BE2C (cell line): ENCODE data around the gene KAT2B.

Experiments used
- DNase-seq: peaks from one replicate; pipeline ENCODE4 v3.0.0-alpha.2; 2020
- H3K27me3 ChIP-seq: fragments of 250-450 bp; sonication (Bioruptor Pico); 2 replicates; pipeline ENCODE4 v1.5.1; 2020; ENCODE audit warnings: mild to moderate bottlenecking
- H3K36me3 ChIP-seq: fragments of 250-450 bp; sonication (Bioruptor Pico); 2 replicates; pipeline ENCODE4 v1.5.1; 2020; ENCODE audit warnings: mild to moderate bottlenecking
- H3K4me1 ChIP-seq: fragments of 250-450 bp; sonication (Bioruptor Pico); 2 replicates; pipeline ENCODE4 v1.5.1; 2020
- H3K4me3 ChIP-seq: 2 replicates; pipeline ENCODE4 v1.5.1; 2011; ENCODE audit warnings: low read depth, low read length
- H3K9me3 ChIP-seq: fragments of 250-450 bp; sonication (Bioruptor Pico); 2 replicates; pipeline ENCODE4 v1.5.1; 2020
- CTCF ChIP-seq: IDR thresholded peaks from 2 replicates; pipeline ENCODE4 v1.5.1; 2012; ENCODE audit warnings: mild to moderate bottlenecking, low read depth, low read length

The KAT2B gene

DNA sequence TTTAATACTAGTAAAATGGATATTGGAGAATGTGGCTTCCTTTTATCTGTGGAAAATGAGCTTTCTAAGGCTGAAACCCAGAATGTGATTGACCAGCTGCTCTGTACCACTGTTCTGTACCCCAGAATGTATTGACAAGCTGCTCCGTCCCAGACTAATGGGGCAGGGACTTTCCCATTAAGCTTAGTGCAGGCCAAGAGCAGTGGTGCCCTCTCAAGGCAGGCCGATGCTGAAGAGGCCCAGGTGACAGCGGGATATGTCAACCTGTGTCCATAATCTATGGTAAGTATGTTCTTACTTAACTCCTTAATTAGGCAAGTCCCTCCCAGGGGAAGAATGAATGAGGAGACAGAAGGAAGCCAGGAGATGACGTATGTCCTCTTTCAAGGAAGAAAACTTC lies 114.7 kb downstream of the KAT2B start:
- Histone ChIP-seq H3K36me3 (no peaks in the 10 kb centered on the region), H3K4me3 (no peak overlapping the region)
- TF ChIP-seq CTCF: no peak

DNA sequence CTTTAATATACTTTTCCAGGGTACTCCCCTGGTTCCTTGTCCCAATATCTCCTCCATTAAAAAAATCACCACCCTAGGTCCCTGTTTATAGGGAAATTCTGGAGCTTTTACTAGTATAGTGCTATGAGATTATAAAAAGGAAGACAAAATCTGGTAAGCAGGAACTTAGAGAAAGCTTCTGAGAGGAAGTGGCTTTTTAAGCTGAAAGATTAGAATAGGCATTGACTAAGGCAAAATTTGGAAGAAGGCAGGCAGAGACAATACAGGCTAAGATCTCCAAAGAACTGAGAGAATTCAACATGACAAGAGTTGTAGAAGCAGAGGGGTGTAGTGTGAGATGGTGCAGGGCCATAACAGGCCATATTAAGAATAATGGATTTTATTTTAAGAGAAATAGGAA lies 120.0 kb downstream of the KAT2B start:
- Histone ChIP-seq H3K36me3 (no peaks in the 10 kb centered on the region), H3K4me1 (no peaks in the 10 kb centered on the region), H3K27me3 (no peaks in the 10 kb centered on the region), H3K4me3 (no peak overlapping the region), H3K9me3 (no peaks in the 10 kb centered on the region)
- TF ChIP-seq CTCF: no peak
- no peak for DNase-seq

More for the DNA sequence above, 114.7 kb downstream of the KAT2B start:
- Histone ChIP-seq H3K27me3 (no peaks in the 10 kb centered on the region), H3K4me1 (no peaks in the 10 kb centered on the region), H3K9me3 (no peaks in the 10 kb centered on the region)
- DNase-seq: no peak

DNA sequence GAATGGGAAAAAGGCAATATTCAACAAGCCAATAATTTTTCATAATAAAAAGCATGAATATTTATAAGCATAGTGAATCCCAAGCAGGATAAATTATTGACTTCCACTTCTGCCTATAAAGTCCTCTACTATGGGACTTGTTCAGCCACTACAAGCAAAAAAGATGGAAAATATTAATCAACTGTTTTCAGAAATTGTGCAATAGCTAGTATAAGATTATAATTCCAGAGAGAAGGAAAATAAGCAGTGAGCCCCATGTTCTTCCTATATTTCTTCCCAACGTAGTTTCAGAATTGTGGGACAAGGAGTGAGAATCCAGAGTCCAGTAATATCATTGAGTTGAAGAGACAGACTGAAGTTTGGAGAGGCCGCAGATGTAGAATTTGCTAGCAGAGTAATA lies 121.5 kb downstream of the KAT2B start:
- no peaks in the 10 kb centered on the region for H3K27me3 ChIP-seq
- H3K4me1 ChIP-seq: no peaks in the 10 kb centered on the region
- no peaks in the 10 kb centered on the region for H3K36me3 ChIP-seq
- TF ChIP-seq CTCF: no peak
- no peak overlapping the region for H3K4me3 ChIP-seq
- DNase-seq: no peak
- no peaks in the 10 kb centered on the region for H3K9me3 ChIP-seq

DNA sequence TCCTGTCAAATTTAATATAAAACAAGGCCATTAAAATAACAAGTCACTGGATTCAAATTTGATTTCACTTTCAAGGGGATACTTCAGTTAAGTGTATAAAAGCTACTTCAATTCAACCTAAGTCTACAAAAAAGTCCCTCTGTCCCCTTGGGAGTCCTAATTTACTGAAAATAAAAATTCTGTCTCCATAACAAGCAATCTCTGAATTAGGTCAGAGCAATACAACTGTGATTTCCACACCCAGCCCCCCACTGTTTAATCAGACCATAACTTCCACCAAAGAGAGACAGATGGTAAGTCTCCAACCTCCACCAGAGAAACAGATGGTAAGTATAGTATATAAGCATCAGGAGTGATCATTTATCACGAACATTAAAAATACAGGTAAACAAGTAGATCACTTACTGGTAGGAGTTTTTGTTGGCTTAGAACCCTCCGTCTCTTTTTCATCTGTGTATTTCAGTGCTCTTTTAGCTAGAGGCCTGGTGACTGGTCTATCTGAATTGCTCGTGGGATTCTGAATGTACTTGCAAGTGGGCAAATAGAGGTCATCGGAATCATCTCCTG lies 133.7 kb downstream of the KAT2B start:
- Histone ChIP-seq H3K36me3 (no peaks in the 10 kb centered on the region), H3K9me3 (no peaks in the 10 kb centered on the region), H3K27me3 (no peaks in the 10 kb centered on the region), H3K4me3 (no peak overlapping the region), H3K4me1 (no peaks in the 10 kb centered on the region)
- TF ChIP-seq CTCF: no peak
- DNase-seq: no peak

DNA sequence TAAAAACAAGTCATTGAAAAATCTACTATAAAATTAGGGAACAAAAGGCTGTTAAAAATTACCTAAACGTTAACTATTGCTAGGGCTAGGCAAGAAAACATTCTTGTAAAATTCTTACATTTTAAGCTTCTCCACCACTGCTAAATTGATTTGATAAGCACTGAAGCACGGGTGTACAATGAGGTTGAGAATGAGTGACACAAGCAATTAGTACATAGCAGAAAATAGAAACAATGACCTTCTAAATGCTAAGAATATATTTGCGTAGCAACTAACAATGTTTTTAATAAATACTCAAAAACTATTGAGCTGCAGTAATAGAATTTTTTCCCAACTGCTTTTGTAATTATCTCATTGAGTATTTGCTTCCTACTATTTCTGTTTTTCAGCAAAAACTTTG lies 141.0 kb downstream of the KAT2B start:
- Histone ChIP-seq H3K9me3 (no peaks in the 10 kb centered on the region), H3K4me3 (no peak overlapping the region), H3K4me1 (no peaks in the 10 kb centered on the region), H3K27me3 (no peaks in the 10 kb centered on the region), H3K36me3 (peaks cover 5% of the 10 kb centered on the region; the same call in 1 of the 2 replicates)
- TF ChIP-seq CTCF: no peak
- no peak for DNase-seq

- H3K27me3 ChIP-seq: no peaks in the 10 kb centered on the region
- H3K4me1 ChIP-seq: no peaks in the 10 kb centered on the region
- no peak for DNase-seq
- H3K4me3 ChIP-seq: no peak overlapping the region
- peaks cover 5% of the 10 kb centered on the region; the same call in 1 of the 2 replicates for H3K36me3 ChIP-seq
- H3K9me3 ChIP-seq: no peaks in the 10 kb centered on the region
- no peak for TF ChIP-seq CTCF
Measured at GRCh38 chr3:20182206-20182605, 142.0 kb downstream of the KAT2B start.
